Astrocyte of the cerebellum (primary cell): ENCODE measurements around the gene UNC93A.

ENCODE experiments used
- DNase-seq: peaks from one replicate; pipeline ENCODE4 v3.0.0-alpha.2; 2011; ENCODE audit warnings: low read depth
- H3K4me3 ChIP-seq: 2 replicates; pipeline ENCODE4 v1.5.1; 2011; ENCODE audit warnings: mild to moderate bottlenecking, low read depth, low read length, moderate library complexity
- CTCF ChIP-seq: IDR thresholded peaks from 2 replicates; pipeline ENCODE4 v1.5.1; 2012; ENCODE audit warnings: low read length, low read depth, moderate library complexity, mild to moderate bottlenecking; ENCODE audit errors: missing control alignments
- in situ Hi-C: cut with HindIII; loops from 2 replicates; pipeline ENCODE4 v1.10.0; 2017; ENCODE audit warnings: low sequenced_read_pairs

The UNC93A gene

GRCh38 chr6:167267921-167268401 lies 23.2 kb upstream of the UNC93A start:
- H3K4me3 ChIP-seq = no peak overlapping the region
- in situ Hi-C loops = no loop called here
- DNase-seq = no peak
- TF ChIP-seq CTCF = no peak

- TF ChIP-seq CTCF = no peak
- H3K4me3 ChIP-seq = no peak overlapping the region
- in situ Hi-C loops = no loop called here
- DNase-seq = no peak
Measured at GRCh38 chr6:167268683-167269280, 22.3 kb upstream of the UNC93A start.

- in situ Hi-C loops = no loop called here
- TF ChIP-seq CTCF = no peak
- H3K4me3 ChIP-seq = no peak overlapping the region
- DNase-seq = no peak
Measured at GRCh38 chr6:167270499-167271311, 20.4 kb upstream of the UNC93A start.

- DNase-seq = no peak
- TF ChIP-seq CTCF = no peak
- in situ Hi-C loops = no loop called here
- H3K4me3 ChIP-seq = no peak overlapping the region
Measured at GRCh38 chr6:167272151-167272550, 19.0 kb upstream of the UNC93A start.

GRCh38 chr6:167272696-167273379 lies 18.3 kb upstream of the UNC93A start:
- in situ Hi-C loops = no loop called here
- no peak for TF ChIP-seq CTCF

GRCh38 chr6:167274270-167274669 lies 16.8 kb upstream of the UNC93A start:
- in situ Hi-C loops = no loop called here
- TF ChIP-seq CTCF = no peak
- no peak for DNase-seq
- no peak overlapping the region for H3K4me3 ChIP-seq

More at GRCh38 chr6:167272696-167273379, 18.3 kb upstream of the UNC93A start:
- no peak overlapping the region for H3K4me3 ChIP-seq
- no peak for DNase-seq
